Activated T-helper 1 cell treated with anti-CD3 and anti-CD28 coated beads, Interleukin-12 subunit alpha, Interleukin-12 subunit beta, Interleukin-2, Interleukin-4 antibody, amounts not matched to agents 30 ng/mL and 10 ng/mL and 1 ng/mL, durations not matched to agents 14 hours and 24 hours and 36 hours (primary cell): Measurements from ENCODE around the gene DTX3. TPM values are rescaled to one million over a fixed set of nuclear protein-coding genes. Genes with fewer than 3 reads are reported as not detected.
"Not testable (repeated sequence)": the region's sequence is repeated elsewhere in the genome, so short reads cannot be mapped to it uniquely, and the experiment has no call there.

ENCODE experiments used
- DNase-seq: peaks from one replicate; pipeline ENCODE4 v3.0.0; 2021; ENCODE audit warnings: low spot score
- H3K27ac Mint-ChIP-seq: one replicate; pipeline ENCODE4 v1.8.0; 2021; ENCODE audit warnings: mild to moderate bottlenecking, mixed read lengths
- H3K27me3 Mint-ChIP-seq: one replicate; pipeline ENCODE4 v1.8.0; 2022; ENCODE audit warnings: mild to moderate bottlenecking, moderate library complexity, mixed read lengths; ENCODE audit not compliant: insufficient read depth
- H3K36me3 Mint-ChIP-seq: one replicate; pipeline ENCODE4 v1.8.0; 2021; ENCODE audit warnings: low read depth, mixed read lengths
- H3K4me1 Mint-ChIP-seq: one replicate; pipeline ENCODE4 v1.8.0; 2021; ENCODE audit warnings: low read depth, mixed read lengths
- H3K4me3 Mint-ChIP-seq: one replicate; pipeline ENCODE4 v1.8.0; 2021; ENCODE audit warnings: mild to moderate bottlenecking, moderate library complexity, mixed read lengths
- H3K9me3 Mint-ChIP-seq: one replicate; pipeline ENCODE4 v1.8.0; 2021; ENCODE audit warnings: mixed read lengths
- intact Hi-C: fragments of 100-400 bp; cut with micrococcal nuclease; formaldehyde crosslinking; loops from one replicate; pipeline ENCODE4 v1.15.1; 2024
- total RNA-seq: library from RNA; stranded (reverse); gene quantifications from 2 replicates; pipeline ENCODE4 v1.2.3, GENCODE V29; 2022

The DTX3 gene
- total RNA-seq, 1 donor from 2014 or later = 18.5 TPM

GRCh38 chr12:57586128-57586527, 18.5 kb upstream of the DTX3 start:
- Mint-ChIP-seq H3K36me3 (no peaks in the 10 kb centered on the region), H3K4me3 (no peak overlapping the region), H3K27ac (no peak overlapping the region), H3K9me3 (no peaks in the 10 kb centered on the region), H3K4me1 (peaks cover 12% of the 10 kb centered on the region), H3K27me3 (peaks cover 3% of the 10 kb centered on the region)
- no peak for DNase-seq
- intact Hi-C loops = no loop called here

GRCh38 chr12:57586832-57587429, 17.7 kb upstream of the DTX3 start:
- Mint-ChIP-seq H3K9me3 (no peaks in the 10 kb centered on the region), H3K27me3 (peaks cover 3% of the 10 kb centered on the region)

GRCh38 chr12:57588951-57589610, 15.5 kb upstream of the DTX3 start:
- intact Hi-C loops, DNase-seq, H3K9me3 Mint-ChIP-seq, H3K27ac Mint-ChIP-seq, H3K27me3 Mint-ChIP-seq, H3K36me3 Mint-ChIP-seq, H3K4me3 Mint-ChIP-seq: not testable (repeated sequence)
- H3K4me1 Mint-ChIP-seq = peaks cover 30% of the 10 kb centered on the region

More at GRCh38 chr12:57586832-57587429, 17.7 kb upstream of the DTX3 start:
- no peak for DNase-seq
- intact Hi-C loops = no loop called here
- Mint-ChIP-seq H3K4me3 (no peak overlapping the region), H3K4me1 (peaks cover 18% of the 10 kb centered on the region), H3K36me3 (no peaks in the 10 kb centered on the region), H3K27ac (no peak overlapping the region)

GRCh38 chr12:57590479-57590863, 14.2 kb upstream of the DTX3 start:
- intact Hi-C loops = loop anchor here (2.0 to 5.0 kb wide), 4 partner anchors 14 to 113 kb away; partner anchors contain the start of genes ARHGAP9, DTX3 and MBD6
- no peaks in the 10 kb centered on the region for H3K27me3 Mint-ChIP-seq
- peaks cover 31% of the 10 kb centered on the region for H3K4me1 Mint-ChIP-seq
- peaks cover 6% of the 10 kb centered on the region for H3K36me3 Mint-ChIP-seq
- peak overlapping the region; percentile 90 for H3K4me3 Mint-ChIP-seq
- no peaks in the 10 kb centered on the region for H3K9me3 Mint-ChIP-seq
- peak overlapping the region; percentile 52 for H3K27ac Mint-ChIP-seq
- DNase-seq = no peak

- intact Hi-C loops = loop anchor here (1.0 to 5.0 kb wide), 7 partner anchors 8 to 114 kb away; partner anchors contain the start of genes ARHGAP9, DCTN2, DTX3 and MBD6
- H3K27me3 Mint-ChIP-seq = no peaks in the 10 kb centered on the region
- H3K4me1 Mint-ChIP-seq = peaks cover 31% of the 10 kb centered on the region
- H3K4me3 Mint-ChIP-seq = peak within 1 kb of the TSS; percentile 90
- DNase-seq = peak; percentile 77
- no peaks in the 10 kb centered on the region for H3K9me3 Mint-ChIP-seq
- H3K36me3 Mint-ChIP-seq = peaks cover 10% of the 10 kb centered on the region
- H3K27ac Mint-ChIP-seq = peak within 1 kb of the TSS; percentile 75
These were observed 13.5 kb upstream of the DTX3 start, which contains the start of gene PIP4K2C for GRCh38 chr12:57590864-57591781. PIP4K2C (plus strand) TSS chr12:57591192; CDS start chr12:57591290, 98 bp downstream.

- Mint-ChIP-seq H3K4me3 (peak overlapping the region; percentile 90), H3K27ac (peak overlapping the region; percentile 42), H3K9me3 (no peaks in the 10 kb centered on the region), H3K4me1 (peaks cover 31% of the 10 kb centered on the region), H3K27me3 (no peaks in the 10 kb centered on the region), H3K36me3 (peaks cover 13% of the 10 kb centered on the region)
- intact Hi-C loops = loop anchor here (1.0 to 5.0 kb wide), 7 partner anchors 9 to 115 kb away; partner anchors contain the start of genes ARHGAP9, DCTN2, DTX3 and MBD6
- DNase-seq = no peak
These were observed 12.8 kb upstream of the DTX3 start for GRCh38 chr12:57591782-57592325.

GRCh38 chr12:57592551-57593165, 12.0 kb upstream of the DTX3 start:
- Mint-ChIP-seq H3K27ac (no peak overlapping the region), H3K27me3 (no peaks in the 10 kb centered on the region), H3K36me3 (peaks cover 21% of the 10 kb centered on the region), H3K4me1 (peaks cover 31% of the 10 kb centered on the region), H3K9me3 (no peaks in the 10 kb centered on the region), H3K4me3 (peak overlapping the region; percentile 90)
- no peak for DNase-seq
- intact Hi-C loops = loop anchor here (5.0 kb wide), 1 partner anchor 115 kb away; the partner anchor contains the start of gene ARHGAP9

GRCh38 chr12:57593187-57593586, 11.4 kb upstream of the DTX3 start:
- DNase-seq = no peak
- H3K36me3 Mint-ChIP-seq = peaks cover 23% of the 10 kb centered on the region
- H3K4me3 Mint-ChIP-seq = no peak overlapping the region
- H3K4me1 Mint-ChIP-seq = peaks cover 31% of the 10 kb centered on the region
- no peak overlapping the region for H3K27ac Mint-ChIP-seq
- intact Hi-C loops = loop anchor here (5.0 kb wide), 1 partner anchor 116 kb away; the partner anchor contains the start of gene ARHGAP9
- H3K9me3 Mint-ChIP-seq = no peaks in the 10 kb centered on the region
- no peaks in the 10 kb centered on the region for H3K27me3 Mint-ChIP-seq

- H3K27ac Mint-ChIP-seq = no peak overlapping the region
- peaks cover 50% of the 10 kb centered on the region for H3K36me3 Mint-ChIP-seq
These were observed 4.2 kb upstream of the DTX3 start for GRCh38 chr12:57600395-57600794.

GRCh38 chr12:57602544-57602943, 2.1 kb upstream of the DTX3 start:
- no peak for DNase-seq
- H3K9me3 Mint-ChIP-seq = no peaks in the 10 kb centered on the region

More at GRCh38 chr12:57600395-57600794, 4.2 kb upstream of the DTX3 start:
- intact Hi-C loops = no loop called here
- DNase-seq = no peak
- H3K4me3 Mint-ChIP-seq = no peak overlapping the region
- peaks cover 14% of the 10 kb centered on the region for H3K4me1 Mint-ChIP-seq
- H3K9me3 Mint-ChIP-seq = no peaks in the 10 kb centered on the region
- peaks cover 1% of the 10 kb centered on the region for H3K27me3 Mint-ChIP-seq

GRCh38 chr12:57603324-57603723, 1.3 kb upstream of the DTX3 start:
- Mint-ChIP-seq H3K9me3 (no peaks in the 10 kb centered on the region), H3K4me3 (peak overlapping the region; percentile 78), H3K4me1 (peaks cover 19% of the 10 kb centered on the region), H3K27ac (peak overlapping the region; percentile 45), H3K27me3 (peaks cover 1% of the 10 kb centered on the region), H3K36me3 (peaks cover 35% of the 10 kb centered on the region)
- intact Hi-C loops = no loop called here
- DNase-seq = no peak

More at GRCh38 chr12:57602544-57602943, 2.1 kb upstream of the DTX3 start:
- Mint-ChIP-seq H3K4me1 (peaks cover 19% of the 10 kb centered on the region), H3K27ac (no peak overlapping the region), H3K4me3 (no peak overlapping the region), H3K27me3 (peaks cover 1% of the 10 kb centered on the region), H3K36me3 (peaks cover 38% of the 10 kb centered on the region)
- intact Hi-C loops = no loop called here
